HepG2 (cell line): Measurements from ENCODE around the gene ZSWIM8. TPM values are rescaled to one million over a fixed set of nuclear protein-coding genes. Genes with fewer than 3 reads are reported as not detected.

Experiments
- ATAC-seq: fragments of 200-7000 bp; cut with Tn5 transposase; 3 replicates; pipeline ENCODE4 v1.9.1; 2020; ENCODE audit warnings: mild to moderate bottlenecking, moderate library complexity
- BruUV-seq: library from RNA; stranded (reverse); fragments of 400-500 nt; replicated peaks from 2 replicates; lab custom pipeline; 2021; lab: Mats Ljungman, UMichigan
- CTCF ChIA-PET: fragments of 300-600 bp; formaldehyde crosslinking; extraction: SDS; loops from one replicate; lab custom pipeline; 2021; ENCODE audit warnings: low total read pairs, inconsistent platforms, low intra/inter-chr PET ratio; lab: Yijun Ruan, JAX
- POLR2A ChIA-PET: fragments of 350-600 bp; sonication (Branson Sonifier 250); formaldehyde crosslinking; loops from one replicate; lab custom pipeline; 2020; ENCODE audit warnings: antibody characterized with exemption, inconsistent platforms; lab: Yijun Ruan, JAX
- DNase-seq: peaks from one replicate; pipeline ENCODE4 v3.0.0-alpha.2; 2015; ENCODE audit warnings: low spot score
- FAIRE-seq: peaks from 3 replicates; lab custom pipeline; 2011; peaks lifted over from hg19 to GRCh38; lab: Jason Lieb, UNC
- H2AFZ ChIP-seq: one replicate; pipeline ENCODE4 v1.6.1; 2011; ENCODE audit warnings: low read length, inconsistent platforms
- H3K27ac ChIP-seq: fragments of 300-600 bp; 3 replicates; pipeline ENCODE4 v1.8.0; 2011; ENCODE audit warnings: mixed run types, mild to moderate bottlenecking, mixed read lengths, low read length, inconsistent platforms; ENCODE audit not compliant: insufficient read depth; ENCODE audit errors: extremely low read length
- H3K27me3 ChIP-seq, 2 experiments: fragments of 200-600 bp in 1 of 2; 2 replicates in 1 of 2; 3 replicates in 1 of 2; pipeline versions ENCODE4 v1.6.0 to v1.8.0; 2011; ENCODE audit warnings: low read length in 2 of 2, mild to moderate bottlenecking in 2 of 2, moderate library complexity in 2 of 2, inconsistent platforms in 1 of 2; ENCODE audit not compliant: insufficient read depth in 2 of 2, control insufficient read depth in 1 of 2
- H3K36me3 ChIP-seq, 2 experiments: fragments of 200-600 bp in 1 of 2; replicated peaks in 1 of 2; 2 replicates in 1 of 2; 3 replicates in 1 of 2; pipeline versions ENCODE4 v1.5.1 to v1.8.0; 2011; ENCODE audit warnings: low read length in 2 of 2, inconsistent platforms in 1 of 2; ENCODE audit not compliant: insufficient read depth in 2 of 2, control insufficient read depth in 1 of 2
- H3K4me1 ChIP-seq: 2 replicates; pipeline ENCODE4 v1.5.1; 2012; ENCODE audit warnings: low read length, inconsistent platforms; ENCODE audit not compliant: insufficient read depth
- H3K4me2 ChIP-seq: 2 replicates; pipeline ENCODE4 v1.6.0; 2011; ENCODE audit warnings: low read depth, low read length, inconsistent platforms
- H3K4me3 ChIP-seq, 3 experiments: fragments of 200-600 bp in 1 of 3; sonication (generic), shearing (Covaris generic) in 1 of 3; replicated peaks in 1 of 3; 2 replicates each; pipeline ENCODE4 v1.5.1; 2011 to 2016; ENCODE audit warnings: low read length in 3 of 3, inconsistent platforms in 2 of 3, low read depth in 2 of 3, mild to moderate bottlenecking in 2 of 3, control low read depth in 1 of 3, mixed read lengths in 1 of 3; ENCODE audit not compliant: insufficient read depth in 1 of 3
- H3K79me2 ChIP-seq: one replicate; pipeline ENCODE4 v1.6.1; 2011; ENCODE audit warnings: low read length, inconsistent platforms; ENCODE audit not compliant: insufficient read depth
- H3K9ac ChIP-seq: 2 replicates; pipeline ENCODE4 v1.6.0; 2011; ENCODE audit warnings: mild to moderate bottlenecking, low read depth, low read length, inconsistent platforms; ENCODE audit not compliant: insufficient read depth
- H3K9me3 ChIP-seq: 2 replicates; pipeline ENCODE4 v1.5.1; 2012; ENCODE audit warnings: mild to moderate bottlenecking, low read length
- H4K20me1 ChIP-seq: 2 replicates; pipeline ENCODE4 v1.6.0; 2011; ENCODE audit warnings: inconsistent platforms, mild to moderate bottlenecking, low read length, moderate library complexity; ENCODE audit not compliant: insufficient read depth
- CREB1 ChIP-seq, 2 experiments: fragments of 450-650 bp in 1 of 2; IDR thresholded peaks; 2 replicates each; pipeline ENCODE4 v1.6.1; 2016 to 2017; ENCODE audit warnings: control low read depth in 1 of 2, mild to moderate bottlenecking in 1 of 2, missing compliant biosample characterization in 1 of 2, missing genetic modification characterization in 1 of 2
- MTA1 ChIP-seq: sonication (generic); formaldehyde crosslinking; IDR thresholded peaks from 2 replicates; pipeline ENCODE4 v1.4.0; 2020; ENCODE audit warnings: missing genetic modification reagents, mild to moderate bottlenecking, borderline replicate concordance
- NFYC ChIP-seq: IDR thresholded peaks from 2 replicates; pipeline ENCODE4 v1.6.1; 2016; ENCODE audit warnings: missing genetic modification reagents, missing compliant biosample characterization
- RXRB ChIP-seq: IDR thresholded peaks from 2 replicates; pipeline ENCODE4 v1.6.1; 2016; ENCODE audit warnings: borderline replicate concordance, missing genetic modification reagents, missing compliant biosample characterization
- SAP130 ChIP-seq: IDR thresholded peaks from 2 replicates; pipeline ENCODE4 v1.6.1; 2016; ENCODE audit warnings: low read depth
- ZFP36 ChIP-seq: fragments of 150-350 bp; IDR thresholded peaks from 2 replicates; pipeline ENCODE4 v1.6.1; 2018; ENCODE audit warnings: borderline replicate concordance, low read length, low read depth; ENCODE audit not compliant: partially characterized antibody
- ZSCAN9 ChIP-seq: IDR thresholded peaks from 2 replicates; pipeline ENCODE4 v1.6.1; 2016; ENCODE audit warnings: borderline replicate concordance
- WGBS: methylation state at CpG from one replicate; pipeline ENCODE4 v1.1.6; 2017; ENCODE audit warnings: low lambda C conversion rate; 5-methylcytosine and 5-hydroxymethylcytosine counted together
- in situ Hi-C: cut with HindIII; loops from 2 replicates; pipeline ENCODE4 v1.10.0; 2017; ENCODE audit warnings: low pct_unique_long_range_greater_than_20kb; ENCODE audit not compliant: extremely low pct_ligation_motif_present
- intact Hi-C: fragments of 100-400 bp; cut with micrococcal nuclease; formaldehyde crosslinking; loops from one replicate; pipeline ENCODE4 v1.10.0; 2022; ENCODE audit not compliant: unreplicated experiment
- polyA plus RNA-seq, 8 experiments: library from polyadenylated mRNA; depleted of rRNA in 3 of 8; stranded (reverse) in 7 of 8; unstranded in 1 of 8; fragments of >200 nt; fragmentation: Illumina TruSeq in 4 of 8; extraction: Trizol in 4 of 8; gene quantifications; 2 replicates each; pipeline versions ENCODE4 v1.2.1 to v1.2.3, GENCODE V29; 2011 to 2016; ENCODE audit warnings: low read depth in 4 of 8, missing spikeins in 1 of 8, mixed read lengths in 1 of 8; ENCODE audit not compliant: insufficient read depth in 1 of 8
- total RNA-seq, 5 experiments: library from RNA; depleted of rRNA; stranded (reverse); fragments of >200 nt; fragmentation: Illumina TruSeq; extraction: Trizol; gene quantifications; 2 replicates each; pipeline ENCODE4 v1.2.3, GENCODE V29; 2016; ENCODE audit warnings: low read depth in 1 of 5
- TF ChIP-seq, protein P1 (sequence below): sonication (generic); formaldehyde crosslinking; IDR thresholded peaks from 2 replicates; pipeline ENCODE4 v1.8.0; 2022; ENCODE audit warnings: missing genetic modification reagents, mild to moderate bottlenecking, moderate library complexity, borderline replicate concordance
- TF ChIP-seq, protein P2 (sequence below): sonication (generic); formaldehyde crosslinking; IDR thresholded peaks from 2 replicates; pipeline ENCODE4 v1.4.0; 2020; ENCODE audit warnings: missing genetic modification reagents, mild to moderate bottlenecking, borderline replicate concordance
- TF ChIP-seq, protein P3 (sequence below): sonication (generic); formaldehyde crosslinking; IDR thresholded peaks from 2 replicates; pipeline ENCODE4 v1.8.0; 2022; ENCODE audit warnings: mild to moderate bottlenecking, missing genetic modification reagents; ENCODE audit not compliant: insufficient replicate concordance

Gene ZSWIM8
- total and polyA plus RNA-seq, 2 of the 13 experiments (the other 11 are each of a cell fraction or from before 2014, with no cell fraction given): 39.9 to 98.2 TPM

DNA sequence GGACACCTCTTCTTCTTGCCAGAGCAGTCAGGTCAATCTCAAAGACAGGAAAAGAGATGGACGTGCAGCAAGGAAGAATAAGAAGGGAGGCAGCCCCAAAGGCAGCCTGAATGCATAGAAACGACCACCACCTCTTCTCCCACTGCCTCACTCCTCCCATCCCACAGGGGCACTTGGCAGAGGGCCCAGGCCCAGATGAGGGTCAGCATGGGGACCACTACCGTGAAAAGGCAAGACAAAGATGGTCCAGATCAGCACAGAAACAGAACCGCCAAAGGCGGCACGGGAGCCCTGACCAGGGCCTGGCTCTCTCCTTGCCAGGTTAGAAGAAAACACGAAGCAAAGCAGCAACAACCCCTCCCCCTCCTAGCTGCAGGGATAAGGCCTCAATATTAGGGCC lies 27.9 kb downstream of the ZSWIM8 start:
- no TSS peak for BruUV-seq
- ATAC-seq: no peak
- Histone ChIP-seq H3K27me3 (no peaks in the 10 kb centered on the region; a peak in 1 of 5 replicates), H3K4me2 (no peak overlapping the region), H3K27ac (no peak overlapping the region), H3K79me2 (peaks cover 3% of the 10 kb centered on the region), H4K20me1 (no peaks in the 10 kb centered on the region), H3K36me3 (peaks cover 1 to 24% of the 10 kb centered on the region in 2 experiments), H3K9ac (no peak overlapping the region), H3K4me3 (no peak overlapping the region), H3K9me3 (no peaks in the 10 kb centered on the region), H3K4me1 (peaks cover 21% of the 10 kb centered on the region), H2AFZ (no peak overlapping the region)
- no peak for TF ChIP-seq ZFP36
- intact Hi-C loops (no loop called here), in situ Hi-C loops (no loop called here)
- 91% methylated on average over 7 of the region's 7 CpGs for WGBS
- CTCF ChIA-PET: no interaction called here
- POLR2A ChIA-PET: interaction anchor here (1.4 to 1.7 kb wide), 2 partner anchors 27 kb away, joined by 3 to 9 read pairs; no protein-coding TSS in a partner anchor
- no peak for DNase-seq
- no peak for FAIRE-seq

DNA sequence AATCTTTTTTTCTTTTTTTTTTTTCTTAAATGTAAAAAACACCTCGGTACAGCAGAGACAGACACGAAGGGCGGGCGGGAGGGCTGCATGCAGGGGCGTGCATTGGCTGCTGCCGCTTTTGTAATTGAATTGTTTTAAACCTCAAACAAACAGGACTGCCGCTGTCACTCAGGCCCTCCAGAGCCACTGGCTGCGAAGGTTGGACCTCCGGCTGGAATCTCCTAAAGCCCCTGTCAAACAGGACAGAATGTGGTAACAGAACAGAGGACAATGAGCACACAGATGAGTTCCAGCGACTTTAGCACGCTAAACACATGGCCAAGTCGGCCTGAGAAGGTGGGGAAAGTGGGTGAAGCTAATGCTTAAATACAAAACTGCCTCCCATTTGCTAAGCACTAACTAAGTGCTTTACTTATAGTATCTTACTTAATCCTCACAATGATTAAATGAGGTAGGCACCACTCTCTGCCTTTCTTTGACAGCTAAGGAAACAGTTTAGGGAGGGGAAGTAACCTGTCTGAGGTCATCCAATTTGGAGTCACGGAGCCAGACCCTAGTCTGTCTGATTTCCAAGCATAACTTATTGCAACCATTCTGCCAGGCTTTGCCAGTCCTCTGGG lies 29.0 kb downstream of the ZSWIM8 start:
- intact Hi-C loops (no loop called here), in situ Hi-C loops (no loop called here)
- DNase-seq: no peak
- 92% methylated on average over 13 of the region's 13 CpGs for WGBS
- no peak for ATAC-seq
- Histone ChIP-seq H3K36me3 (peaks cover 0 to 21% of the 10 kb centered on the region in 2 experiments), H3K4me1 (peaks cover 14% of the 10 kb centered on the region), H3K9ac (no peak overlapping the region), H3K4me3 (no peak overlapping the region), H3K4me2 (no peak overlapping the region), H2AFZ (no peak overlapping the region), H3K79me2 (peaks cover 3% of the 10 kb centered on the region), H3K9me3 (no peaks in the 10 kb centered on the region), H4K20me1 (no peaks in the 10 kb centered on the region), H3K27ac (no peak overlapping the region), H3K27me3 (no peaks in the 10 kb centered on the region; a peak in 1 of 5 replicates)
- no peak for FAIRE-seq
- POLR2A ChIA-PET: no interaction called here
- CTCF ChIA-PET: no interaction called here
- BruUV-seq: no TSS peak
- TF ChIP-seq ZSCAN9 (no peak), CREB1 (IDR thresholded peaks at IDR 0.05) (no peak), CREB1 (CRISPR knock-in tag; IDR thresholded peaks at IDR 0.05) (no peak), NFYC (CRISPR knock-in tag) (no peak), SAP130 (CRISPR knock-in tag) (no peak), RXRB (CRISPR knock-in tag) (no peak), MTA1 (CRISPR knock-in tag) (no peak)
- TF ChIP-seq, protein P1, sequence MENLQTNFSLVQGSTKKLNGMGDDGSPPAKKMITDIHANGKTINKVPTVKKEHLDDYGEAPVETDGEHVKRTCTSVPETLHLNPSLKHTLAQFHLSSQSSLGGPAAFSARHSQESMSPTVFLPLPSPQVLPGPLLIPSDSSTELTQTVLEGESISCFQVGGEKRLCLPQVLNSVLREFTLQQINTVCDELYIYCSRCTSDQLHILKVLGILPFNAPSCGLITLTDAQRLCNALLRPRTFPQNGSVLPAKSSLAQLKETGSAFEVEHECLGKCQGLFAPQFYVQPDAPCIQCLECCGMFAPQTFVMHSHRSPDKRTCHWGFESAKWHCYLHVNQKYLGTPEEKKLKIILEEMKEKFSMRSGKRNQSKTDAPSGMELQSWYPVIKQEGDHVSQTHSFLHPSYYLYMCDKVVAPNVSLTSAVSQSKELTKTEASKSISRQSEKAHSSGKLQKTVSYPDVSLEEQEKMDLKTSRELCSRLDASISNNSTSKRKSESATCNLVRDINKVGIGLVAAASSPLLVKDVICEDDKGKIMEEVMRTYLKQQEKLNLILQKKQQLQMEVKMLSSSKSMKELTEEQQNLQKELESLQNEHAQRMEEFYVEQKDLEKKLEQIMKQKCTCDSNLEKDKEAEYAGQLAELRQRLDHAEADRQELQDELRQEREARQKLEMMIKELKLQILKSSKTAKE (CRISPR knock-in tag): no peak
- TF ChIP-seq, protein P2, sequence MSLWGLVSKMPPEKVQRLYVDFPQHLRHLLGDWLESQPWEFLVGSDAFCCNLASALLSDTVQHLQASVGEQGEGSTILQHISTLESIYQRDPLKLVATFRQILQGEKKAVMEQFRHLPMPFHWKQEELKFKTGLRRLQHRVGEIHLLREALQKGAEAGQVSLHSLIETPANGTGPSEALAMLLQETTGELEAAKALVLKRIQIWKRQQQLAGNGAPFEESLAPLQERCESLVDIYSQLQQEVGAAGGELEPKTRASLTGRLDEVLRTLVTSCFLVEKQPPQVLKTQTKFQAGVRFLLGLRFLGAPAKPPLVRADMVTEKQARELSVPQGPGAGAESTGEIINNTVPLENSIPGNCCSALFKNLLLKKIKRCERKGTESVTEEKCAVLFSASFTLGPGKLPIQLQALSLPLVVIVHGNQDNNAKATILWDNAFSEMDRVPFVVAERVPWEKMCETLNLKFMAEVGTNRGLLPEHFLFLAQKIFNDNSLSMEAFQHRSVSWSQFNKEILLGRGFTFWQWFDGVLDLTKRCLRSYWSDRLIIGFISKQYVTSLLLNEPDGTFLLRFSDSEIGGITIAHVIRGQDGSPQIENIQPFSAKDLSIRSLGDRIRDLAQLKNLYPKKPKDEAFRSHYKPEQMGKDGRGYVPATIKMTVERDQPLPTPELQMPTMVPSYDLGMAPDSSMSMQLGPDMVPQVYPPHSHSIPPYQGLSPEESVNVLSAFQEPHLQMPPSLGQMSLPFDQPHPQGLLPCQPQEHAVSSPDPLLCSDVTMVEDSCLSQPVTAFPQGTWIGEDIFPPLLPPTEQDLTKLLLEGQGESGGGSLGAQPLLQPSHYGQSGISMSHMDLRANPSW (CRISPR knock-in tag): no peak
- TF ChIP-seq, protein P3, sequence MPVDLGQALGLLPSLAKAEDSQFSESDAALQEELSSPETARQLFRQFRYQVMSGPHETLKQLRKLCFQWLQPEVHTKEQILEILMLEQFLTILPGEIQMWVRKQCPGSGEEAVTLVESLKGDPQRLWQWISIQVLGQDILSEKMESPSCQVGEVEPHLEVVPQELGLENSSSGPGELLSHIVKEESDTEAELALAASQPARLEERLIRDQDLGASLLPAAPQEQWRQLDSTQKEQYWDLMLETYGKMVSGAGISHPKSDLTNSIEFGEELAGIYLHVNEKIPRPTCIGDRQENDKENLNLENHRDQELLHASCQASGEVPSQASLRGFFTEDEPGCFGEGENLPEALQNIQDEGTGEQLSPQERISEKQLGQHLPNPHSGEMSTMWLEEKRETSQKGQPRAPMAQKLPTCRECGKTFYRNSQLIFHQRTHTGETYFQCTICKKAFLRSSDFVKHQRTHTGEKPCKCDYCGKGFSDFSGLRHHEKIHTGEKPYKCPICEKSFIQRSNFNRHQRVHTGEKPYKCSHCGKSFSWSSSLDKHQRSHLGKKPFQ (CRISPR knock-in tag): no peak
